Upper lobe of right lung (tissue), 1 donor: ENCODE results near the gene ANKRD39. TPM values are rescaled to one million over a fixed set of nuclear protein-coding genes. Genes with fewer than 3 reads are reported as not detected.

Experiments used
- ATAC-seq: fragments of 200-7000 bp; cut with Tn5 transposase; one replicate; pipeline ENCODE4 v1.9.1; 2020; ENCODE audit warnings: mild to moderate bottlenecking, moderate library complexity
- DNase-seq: peaks from one replicate; pipeline ENCODE4 v3.0.0-alpha.2; 2020
- H3K27ac ChIP-seq: fragments of 200-600 bp; one replicate; pipeline ENCODE4 v1.8.0; 2022
- H3K27me3 ChIP-seq: fragments of 200-600 bp; one replicate; pipeline ENCODE4 v1.8.0; 2022; ENCODE audit warnings: mild to moderate bottlenecking
- H3K36me3 ChIP-seq: fragments of 200-600 bp; one replicate; pipeline ENCODE4 v1.8.0; 2022
- H3K4me1 ChIP-seq: fragments of 200-600 bp; one replicate; pipeline ENCODE4 v1.8.0; 2022
- H3K4me3 ChIP-seq: fragments of 200-600 bp; one replicate; pipeline ENCODE4 v1.8.0; 2022; ENCODE audit warnings: mild to moderate bottlenecking
- H3K9me3 ChIP-seq: fragments of 200-600 bp; one replicate; pipeline ENCODE4 v1.8.0; 2022
- CTCF ChIP-seq: fragments of 200-600 bp; IDR thresholded peaks from one replicate; pipeline ENCODE4 v1.8.0; 2022; ENCODE audit warnings: antibody characterized with exemption
- intact Hi-C: fragments of 100-400 bp; cut with DNase I; formaldehyde crosslinking; loops from one replicate; pipeline ENCODE4 v1.11.0; 2022
- total RNA-seq: library from RNA; stranded (reverse); fragmentation: NEBNext Ultra II Directional; extraction: Animal tissue kit (Norgen Biotek cat#: 25700); gene quantifications from one replicate; pipeline ENCODE4 v1.2.1, GENCODE V29; 2021
- donor health status: DM: no; HTN: yes; CAD: no; lungs with severe emphysema.

The ANKRD39 gene
- total RNA-seq, 1 donor from 2014 or later = 8.6 TPM

GRCh38 chr2:96852667-96853066 lies 5.1 kb downstream of the ANKRD39 start:
- peaks cover 7% of the 10 kb centered on the region for H3K4me1 ChIP-seq
- intact Hi-C loops = no loop called here
- H3K36me3 ChIP-seq = peaks cover 57% of the 10 kb centered on the region
- ATAC-seq (no peak), DNase-seq (no peak)
- H3K27ac ChIP-seq = no peak overlapping the region
- no peaks in the 10 kb centered on the region for H3K27me3 ChIP-seq
- no peak overlapping the region for H3K4me3 ChIP-seq
- H3K9me3 ChIP-seq = no peaks in the 10 kb centered on the region
- no peak for TF ChIP-seq CTCF

GRCh38 chr2:96848264-96848663 lies 9.6 kb downstream of the ANKRD39 start:
- no peak for ATAC-seq
- intact Hi-C loops = no loop called here
- H3K9me3 ChIP-seq = no peaks in the 10 kb centered on the region
- peaks cover 60% of the 10 kb centered on the region for H3K36me3 ChIP-seq
- no peaks in the 10 kb centered on the region for H3K27me3 ChIP-seq
- no peak overlapping the region for H3K4me3 ChIP-seq
- H3K27ac ChIP-seq = no peak overlapping the region
- no peak for DNase-seq
- no peaks in the 10 kb centered on the region for H3K4me1 ChIP-seq
- TF ChIP-seq CTCF = no peak

- Histone ChIP-seq H3K4me3 (no peak overlapping the region), H3K27me3 (no peaks in the 10 kb centered on the region), H3K9me3 (no peaks in the 10 kb centered on the region), H3K4me1 (no peaks in the 10 kb centered on the region), H3K36me3 (peaks cover 53% of the 10 kb centered on the region), H3K27ac (no peak overlapping the region)
- no peak for ATAC-seq
- TF ChIP-seq CTCF = no peak
- intact Hi-C loops = no loop called here
- no peak for DNase-seq
Measured at GRCh38 chr2:96847586-96847985, 10.2 kb downstream of the ANKRD39 start.

GRCh38 chr2:96846825-96847224 lies 11.0 kb downstream of the ANKRD39 start:
- no peaks in the 10 kb centered on the region for H3K9me3 ChIP-seq
- TF ChIP-seq CTCF = no peak
- DNase-seq (no peak), ATAC-seq (no peak)
- intact Hi-C loops = no loop called here
- no peaks in the 10 kb centered on the region for H3K4me1 ChIP-seq
- H3K36me3 ChIP-seq = peaks cover 50% of the 10 kb centered on the region
- H3K4me3 ChIP-seq = no peak overlapping the region
- no peaks in the 10 kb centered on the region for H3K27me3 ChIP-seq
- H3K27ac ChIP-seq = no peak overlapping the region

GRCh38 chr2:96844405-96844808 lies 13.4 kb downstream of the ANKRD39 start:
- no peak overlapping the region for H3K4me3 ChIP-seq
- peaks cover 4% of the 10 kb centered on the region for H3K4me1 ChIP-seq
- H3K36me3 ChIP-seq = peaks cover 27% of the 10 kb centered on the region
- H3K9me3 ChIP-seq = no peaks in the 10 kb centered on the region
- ATAC-seq (no peak), DNase-seq (no peak)
- H3K27me3 ChIP-seq = no peaks in the 10 kb centered on the region
- no peak overlapping the region for H3K27ac ChIP-seq
- intact Hi-C loops = no loop called here
- TF ChIP-seq CTCF = no peak

- intact Hi-C loops = no loop called here
- DNase-seq = no peak
Measured at GRCh38 chr2:96843538-96844268, 14.1 kb downstream of the ANKRD39 start, which contains the start of gene ANKRD23. Gene ANKRD23, minus strand, starts transcription at chr2:96844021. Its CDS starts 29 bp downstream, at chr2:96843992.

More at GRCh38 chr2:96843538-96844268, 14.1 kb downstream of the ANKRD39 start, which contains the start of gene ANKRD23:
- Histone ChIP-seq H3K4me1 (peaks cover 10% of the 10 kb centered on the region), H3K4me3 (no peak within 1 kb of the TSS), H3K36me3 (peaks cover 20% of the 10 kb centered on the region), H3K9me3 (no peaks in the 10 kb centered on the region), H3K27ac (no peak within 1 kb of the TSS), H3K27me3 (no peaks in the 10 kb centered on the region)
- no peak for ATAC-seq
- TF ChIP-seq CTCF = no peak
